ENCODE measurements around the gene EVX1. TPM values are rescaled to one million over a fixed set of nuclear protein-coding genes. Genes with fewer than 3 reads are reported as not detected.

The EVX1 gene
- total RNA-seq, 1 donor from 2014 or later, result not detected

GRCh38 chr7:27194686-27195379 is 47.8 kb upstream of the EVX1 start:
- Histone ChIP-seq H3K27ac (no peak overlapping the region), H3K4me2 (no peak overlapping the region)

GRCh38 chr7:27196287-27196767 is 46.3 kb upstream of the EVX1 start:
- H3K27me3 Mint-ChIP-seq (ENCODE audit: insufficient read depth, low read depth), result peaks cover 85% of the 10 kb centered on the region

More at GRCh38 chr7:27194686-27195379, 47.8 kb upstream of the EVX1 start:
- Histone ChIP-seq H3K4me1 (no peaks in the 10 kb centered on the region), H3K36me3 (no peaks in the 10 kb centered on the region), H3K79me2 (ENCODE audit: low read depth) (no peaks in the 10 kb centered on the region), H3K9me3 (ENCODE audit: low read depth) (no peaks in the 10 kb centered on the region), H2AFZ (replicated peaks) (no peak overlapping the region), H3F3A (ENCODE audit: low read depth) (peaks cover 9% of the 10 kb centered on the region), H3K9ac (no peak overlapping the region), H4K20me1 (ENCODE audit: low read depth) (peaks cover 82% of the 10 kb centered on the region), H3K27me3 (peaks cover 100% of the 10 kb centered on the region), H3K4me3 (no peak overlapping the region)
- H3K4me3 Mint-ChIP-seq, result no peak overlapping the region
- H3K36me3 Mint-ChIP-seq, result no peaks in the 10 kb centered on the region
- peaks cover 12% of the 10 kb centered on the region for H3K9me3 Mint-ChIP-seq
- H3K27me3 Mint-ChIP-seq (ENCODE audit: insufficient read depth, low read depth), result peaks cover 88% of the 10 kb centered on the region
- DNase-seq (ENCODE audit: low spot score), result no peak
- TF ChIP-seq EZH2 (IDR thresholded peaks at IDR 0.05) (no peak), EZH2phosphoT487 (IDR thresholded peaks at IDR 0.05) (no peak), CTCF (IDR thresholded peaks at IDR 0.05) (no peak)
- no peak overlapping the region for H3K27ac Mint-ChIP-seq
- H3K4me1 Mint-ChIP-seq, result peaks cover under 1% of the 10 kb centered on the region

GRCh38 chr7:27197137-27198042 is 45.2 kb upstream of the EVX1 start:
- no peaks in the 10 kb centered on the region for H3K9me3 ChIP-seq (ENCODE audit: low read depth)
- no peak overlapping the region for H3K9ac ChIP-seq
- TF ChIP-seq EZH2phosphoT487 (IDR thresholded peaks at IDR 0.05), result peak; percentile 60
- TF ChIP-seq CTCF (IDR thresholded peaks at IDR 0.05), result no peak
- peak; percentile 76 for TF ChIP-seq EZH2 (IDR thresholded peaks at IDR 0.05)
- H3K27ac ChIP-seq, result no peak overlapping the region
- DNase-seq (ENCODE audit: low spot score), result no peak
- no peak overlapping the region for H3K4me3 ChIP-seq
- H3K4me1 Mint-ChIP-seq, result peaks cover 9% of the 10 kb centered on the region
- peaks cover 16% of the 10 kb centered on the region for H3F3A ChIP-seq (ENCODE audit: low read depth)
- no peak overlapping the region for H3K4me3 Mint-ChIP-seq
- peaks cover 85% of the 10 kb centered on the region for H3K27me3 Mint-ChIP-seq (ENCODE audit: insufficient read depth, low read depth)
- peaks cover 80% of the 10 kb centered on the region for H4K20me1 ChIP-seq (ENCODE audit: low read depth)
- peaks cover 6% of the 10 kb centered on the region for H3K9me3 Mint-ChIP-seq
- no peaks in the 10 kb centered on the region for H3K79me2 ChIP-seq (ENCODE audit: low read depth)
- no peak overlapping the region for H3K27ac Mint-ChIP-seq
- no peaks in the 10 kb centered on the region for H3K36me3 ChIP-seq
- H3K4me2 ChIP-seq, result no peak overlapping the region
- H3K4me1 ChIP-seq, result no peaks in the 10 kb centered on the region
- peaks cover 100% of the 10 kb centered on the region for H3K27me3 ChIP-seq
- no peak overlapping the region for H2AFZ ChIP-seq (replicated peaks)
- H3K36me3 Mint-ChIP-seq, result no peaks in the 10 kb centered on the region

More at GRCh38 chr7:27196287-27196767, 46.3 kb upstream of the EVX1 start:
- Mint-ChIP-seq H3K4me3 (no peak overlapping the region), H3K27ac (no peak overlapping the region), H3K4me1 (peaks cover 9% of the 10 kb centered on the region), H3K9me3 (peaks cover 3% of the 10 kb centered on the region), H3K36me3 (no peaks in the 10 kb centered on the region)
- H3K4me1 ChIP-seq, result no peaks in the 10 kb centered on the region
- H3K79me2 ChIP-seq (ENCODE audit: low read depth), result no peaks in the 10 kb centered on the region
- no peaks in the 10 kb centered on the region for H3K36me3 ChIP-seq
- no peak overlapping the region for H3K9ac ChIP-seq
- peak; percentile 84 for DNase-seq (ENCODE audit: low spot score)
- no peak overlapping the region for H3K27ac ChIP-seq
- H3K4me2 ChIP-seq, result no peak overlapping the region
- H3K4me3 ChIP-seq, result no peak overlapping the region
- no peak overlapping the region for H2AFZ ChIP-seq (replicated peaks)
- peaks cover 100% of the 10 kb centered on the region for H3K27me3 ChIP-seq
- peak; percentile 90 for TF ChIP-seq CTCF (IDR thresholded peaks at IDR 0.05)
- TF ChIP-seq EZH2phosphoT487 (IDR thresholded peaks at IDR 0.05), result no peak
- peak; percentile 21 for TF ChIP-seq EZH2 (IDR thresholded peaks at IDR 0.05)
- no peaks in the 10 kb centered on the region for H3K9me3 ChIP-seq (ENCODE audit: low read depth)
- H4K20me1 ChIP-seq (ENCODE audit: low read depth), result peaks cover 80% of the 10 kb centered on the region
- H3F3A ChIP-seq (ENCODE audit: low read depth), result peaks cover 16% of the 10 kb centered on the region

Data from neural progenitor cell (in vitro differentiated cells).